CD14-positive monocyte (primary cell): ENCODE measurements around the gene TMEM179. TPM values are rescaled to one million over a fixed set of nuclear protein-coding genes. Genes with fewer than 3 reads are reported as not detected.

Source experiments
- DNase-seq, 3 donors: peaks; one replicate each; pipeline ENCODE4 v3.0.0-alpha.2; 2011 to 2022
- H2AFZ ChIP-seq: 2 replicates; pipeline ENCODE4 v1.6.0; 2012; ENCODE audit warnings: mild to moderate bottlenecking, low read depth, low read length, inconsistent platforms; ENCODE audit not compliant: insufficient read depth, poor library complexity, severe bottlenecking
- H3K27ac ChIP-seq, 2 donors: 1 replicate in 1 of 2; 2 replicates in 1 of 2; pipeline ENCODE4 v1.5.1; 2012 to 2013; ENCODE audit warnings: low read length in 2 of 2, control low read depth in 1 of 2, inconsistent platforms in 1 of 2, low read depth in 1 of 2, mild to moderate bottlenecking in 1 of 2
- H3K27me3 ChIP-seq, 2 donors: one replicate each; pipeline versions ENCODE4 v1.6.0 to v1.6.1; 2011 to 2013; ENCODE audit warnings: low read length in 2 of 2; ENCODE audit not compliant: control insufficient read depth in 2 of 2, insufficient read depth in 2 of 2
- H3K36me3 ChIP-seq, 2 donors: replicated peaks in 1 of 2; 1 replicate in 1 of 2; 2 replicates in 1 of 2; pipeline versions ENCODE4 v1.5.1 to v1.6.1; 2012 to 2013; ENCODE audit warnings: low read length in 2 of 2, control low read depth in 1 of 2, inconsistent platforms in 1 of 2, mild to moderate bottlenecking in 1 of 2; ENCODE audit not compliant: insufficient read depth in 2 of 2, control insufficient read depth in 1 of 2
- H3K4me1 ChIP-seq, 2 donors: 1 replicate in 1 of 2; 2 replicates in 1 of 2; pipeline versions ENCODE4 v1.5.1 to v1.6.1; 2012 to 2013; ENCODE audit warnings: low read length in 2 of 2, control low read depth in 1 of 2, inconsistent platforms in 1 of 2, mild to moderate bottlenecking in 1 of 2, moderate library complexity in 1 of 2; ENCODE audit not compliant: insufficient read depth in 2 of 2, control insufficient read depth in 1 of 2
- H3K4me2 ChIP-seq: replicated peaks from 2 replicates; pipeline ENCODE3; 2012; ENCODE audit warnings: low read length, moderate library complexity, mild to moderate bottlenecking; ENCODE audit not compliant: poor library complexity, severe bottlenecking; ENCODE audit errors: extremely low read depth
- H3K4me3 ChIP-seq, 3 experiments: fragments of 200-600 bp in 1 of 3; sonication (generic) in 1 of 3; replicated peaks in 1 of 3; 1 replicate in 2 of 3; 2 replicates in 1 of 3; pipeline ENCODE4 v1.5.1; 2011 to 2013; ENCODE audit warnings: low read length in 3 of 3, mild to moderate bottlenecking in 3 of 3, control low read depth in 2 of 3, low read depth in 2 of 3, inconsistent platforms in 1 of 3, moderate library complexity in 1 of 3
- H3K79me2 ChIP-seq: 2 replicates; pipeline ENCODE4 v1.6.0; 2012; ENCODE audit warnings: mild to moderate bottlenecking, control low read depth, inconsistent platforms, low read length, moderate library complexity; ENCODE audit not compliant: insufficient read depth
- H3K9ac ChIP-seq: 2 replicates; pipeline ENCODE4 v1.6.0; 2017; ENCODE audit warnings: low read length, mild to moderate bottlenecking; ENCODE audit not compliant: insufficient read depth, poor library complexity, severe bottlenecking
- H3K9me3 ChIP-seq, 2 donors: replicated peaks in 1 of 2; 1 replicate in 1 of 2; 2 replicates in 1 of 2; pipeline versions ENCODE4 v1.5.1 to v1.6.1; 2012 to 2013; ENCODE audit warnings: low read length in 2 of 2, control low read depth in 1 of 2; ENCODE audit not compliant: control insufficient read depth in 1 of 2, insufficient read depth in 1 of 2
- H4K20me1 ChIP-seq: 2 replicates; pipeline ENCODE4 v1.6.0; 2012; ENCODE audit warnings: mild to moderate bottlenecking, low read length, control low read depth, moderate library complexity; ENCODE audit not compliant: insufficient read depth
- H3K27ac Mint-ChIP-seq, 7 donors: one replicate each; pipeline ENCODE4 v1.8.0; 2020; ENCODE audit warnings: mild to moderate bottlenecking in 7 of 7, mixed read lengths in 7 of 7, moderate library complexity in 6 of 7, inconsistent platforms in 2 of 7
- H3K27me3 Mint-ChIP-seq, 3 donors: one replicate each; pipeline ENCODE4 v1.8.0; 2021 to 2022; ENCODE audit warnings: low read depth in 3 of 3, mild to moderate bottlenecking in 3 of 3, mixed read lengths in 3 of 3, moderate library complexity in 3 of 3, inconsistent platforms in 1 of 3
- H3K36me3 Mint-ChIP-seq, 2 donors: one replicate each; pipeline ENCODE4 v1.8.0; 2020; ENCODE audit warnings: mixed read lengths in 2 of 2, inconsistent platforms in 1 of 2, mild to moderate bottlenecking in 1 of 2
- H3K4me1 Mint-ChIP-seq: one replicate; pipeline ENCODE4 v1.8.0; 2020; ENCODE audit warnings: mild to moderate bottlenecking, mixed read lengths
- H3K4me3 Mint-ChIP-seq, 2 donors: one replicate each; pipeline ENCODE4 v1.8.0; 2020; ENCODE audit warnings: mild to moderate bottlenecking in 2 of 2, mixed read lengths in 2 of 2, moderate library complexity in 1 of 2
- H3K9me3 Mint-ChIP-seq, 7 donors: one replicate each; pipeline ENCODE4 v1.8.0; 2020 to 2022; ENCODE audit warnings: mixed read lengths in 7 of 7, mild to moderate bottlenecking in 6 of 7, moderate library complexity in 6 of 7, inconsistent platforms in 2 of 7
- CTCF ChIP-seq: fragments of 200-600 bp; IDR thresholded peaks from one replicate; pipeline ENCODE4 v1.8.0; 2022; ENCODE audit warnings: antibody characterized with exemption, mild to moderate bottlenecking
- WGBS: methylation state at CpG from one replicate; pipeline ENCODE4 v1.1.5; 2013; ENCODE audit warnings: missing lambda C conversion rate; ENCODE audit not compliant: insufficient coverage; 5-methylcytosine and 5-hydroxymethylcytosine counted together
- intact Hi-C, 2 donors: fragments of 100-400 bp; cut with micrococcal nuclease; formaldehyde crosslinking; loops; one replicate each; pipeline versions ENCODE4 v1.15.0 to v1.15.1; 2023
- polyA plus RNA-seq, 3 donors: library from polyadenylated mRNA; depleted of rRNA in 1 of 3; unstranded in 2 of 3; stranded (reverse) in 1 of 3; fragments of 300-500 nt in 2 of 3; fragments of >200 nt in 1 of 3; fragmentation: Illumina TruSeq in 2 of 3; gene quantifications; 1 replicate in 2 of 3; 2 replicates in 1 of 3; pipeline ENCODE4 v1.2.3, GENCODE V29; 2012 to 2021

Gene TMEM179
- polyA plus RNA-seq, 3 donors: not detected

DNA sequence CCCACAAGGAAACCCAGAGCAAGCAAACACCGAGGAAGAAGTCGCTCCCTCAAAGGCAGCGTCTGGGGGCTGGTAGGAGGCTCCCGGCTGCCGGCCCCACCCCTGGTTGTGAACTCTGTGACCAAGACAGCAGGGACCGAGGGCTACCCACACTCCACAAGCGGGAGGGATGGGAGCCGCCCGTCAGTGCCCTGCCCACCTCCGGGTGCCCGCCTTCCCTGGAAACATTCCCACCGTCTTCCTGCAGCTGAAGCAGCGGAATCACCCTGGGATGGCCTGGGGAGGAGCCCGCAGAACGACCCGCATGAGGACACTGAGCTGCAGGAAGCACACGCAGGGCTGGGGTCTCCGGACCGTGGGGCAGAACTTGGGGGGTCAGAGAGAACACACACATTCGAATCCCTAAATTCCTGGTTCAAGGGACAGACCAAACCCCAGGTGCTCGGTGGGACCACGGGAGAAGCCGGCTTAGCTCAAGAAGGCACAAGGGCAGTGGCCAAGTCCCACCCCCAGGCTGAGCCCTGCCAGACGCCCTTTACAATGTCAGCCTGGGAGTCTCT lies 58.5 kb downstream of the TMEM179 start:
- H3K27me3 Mint-ChIP-seq: peaks cover 5 to 16% (median 11%) of the 10 kb centered on the region in 3 donors
- Histone ChIP-seq H3K9ac (no peak overlapping the region), H3K36me3 (no peaks in the 10 kb centered on the region), H3K9me3 (no peaks in the 10 kb centered on the region), H3K79me2 (no peaks in the 10 kb centered on the region), H2AFZ (no peak overlapping the region), H3K4me1 (no peaks in the 10 kb centered on the region), H3K27ac (no peak overlapping the region), H3K27me3 (peaks cover 0 to 3% of the 10 kb centered on the region in 2 donors), H4K20me1 (no peaks in the 10 kb centered on the region), H3K4me3 (no peak overlapping the region), H3K4me2 (no peak overlapping the region)
- intact Hi-C loops: no loop called here
- no peaks in the 10 kb centered on the region for H3K9me3 Mint-ChIP-seq
- H3K27ac Mint-ChIP-seq: no peak overlapping the region
- no peak for DNase-seq
- no peak for TF ChIP-seq CTCF
- WGBS: 65% methylated on average over 21 of the region's 24 CpGs
- no peak overlapping the region for H3K4me3 Mint-ChIP-seq
- no peaks in the 10 kb centered on the region for H3K4me1 Mint-ChIP-seq
- no peaks in the 10 kb centered on the region for H3K36me3 Mint-ChIP-seq

GRCh38 chr14:104545151-104545941 lies 59.2 kb downstream of the TMEM179 start:
- H3K27me3 Mint-ChIP-seq: peaks cover 7 to 16% (median 11%) of the 10 kb centered on the region in 3 donors
- Histone ChIP-seq H3K36me3 (no peaks in the 10 kb centered on the region), H3K4me1 (no peaks in the 10 kb centered on the region), H3K4me3 (no peak overlapping the region), H3K27me3 (peaks cover 0 to 3% of the 10 kb centered on the region in 2 donors), H3K79me2 (no peaks in the 10 kb centered on the region), H3K9me3 (no peaks in the 10 kb centered on the region), H3K4me2 (no peak overlapping the region), H2AFZ (no peak overlapping the region), H3K27ac (no peak overlapping the region), H3K9ac (no peak overlapping the region), H4K20me1 (no peaks in the 10 kb centered on the region)
- H3K36me3 Mint-ChIP-seq: no peaks in the 10 kb centered on the region
- no peak for TF ChIP-seq CTCF
- DNase-seq: no peak
- no peaks in the 10 kb centered on the region for H3K9me3 Mint-ChIP-seq
- intact Hi-C loops: no loop called here
- no peak overlapping the region for H3K27ac Mint-ChIP-seq
- H3K4me1 Mint-ChIP-seq: no peaks in the 10 kb centered on the region
- H3K4me3 Mint-ChIP-seq: no peak overlapping the region
- WGBS: 67% methylated on average over 28 of the region's 32 CpGs
